Measurements from ENCODE around the gene CYP2W1.

- TF ChIP-seq CTCF (IDR thresholded peaks at IDR 0.05) (no peak), POLR2A (IDR thresholded peaks at IDR 0.05) (no peak)
Measured at GRCh38 chr7:945147-945555, 37.8 kb upstream of the CYP2W1 start.
